Measurements from ENCODE around the gene STEAP3. TPM values are rescaled to one million over a fixed set of nuclear protein-coding genes. Genes with fewer than 3 reads are reported as not detected.

The STEAP3 gene
- total RNA-seq, 1 experiment from 2014 or later, result 15.4 TPM

- H2AK5ac ChIP-seq (ENCODE audit: insufficient read length, low read length), result no peak overlapping the region
- H3K4me1 ChIP-seq (ENCODE audit: insufficient read depth, low read length), result no peaks in the 10 kb centered on the region; the same call in 1 of the 2 replicates
- no peaks in the 10 kb centered on the region for H3K9me3 ChIP-seq (ENCODE audit: control insufficient read depth, low read depth, low read length)
- TF ChIP-seq, protein P1, sequence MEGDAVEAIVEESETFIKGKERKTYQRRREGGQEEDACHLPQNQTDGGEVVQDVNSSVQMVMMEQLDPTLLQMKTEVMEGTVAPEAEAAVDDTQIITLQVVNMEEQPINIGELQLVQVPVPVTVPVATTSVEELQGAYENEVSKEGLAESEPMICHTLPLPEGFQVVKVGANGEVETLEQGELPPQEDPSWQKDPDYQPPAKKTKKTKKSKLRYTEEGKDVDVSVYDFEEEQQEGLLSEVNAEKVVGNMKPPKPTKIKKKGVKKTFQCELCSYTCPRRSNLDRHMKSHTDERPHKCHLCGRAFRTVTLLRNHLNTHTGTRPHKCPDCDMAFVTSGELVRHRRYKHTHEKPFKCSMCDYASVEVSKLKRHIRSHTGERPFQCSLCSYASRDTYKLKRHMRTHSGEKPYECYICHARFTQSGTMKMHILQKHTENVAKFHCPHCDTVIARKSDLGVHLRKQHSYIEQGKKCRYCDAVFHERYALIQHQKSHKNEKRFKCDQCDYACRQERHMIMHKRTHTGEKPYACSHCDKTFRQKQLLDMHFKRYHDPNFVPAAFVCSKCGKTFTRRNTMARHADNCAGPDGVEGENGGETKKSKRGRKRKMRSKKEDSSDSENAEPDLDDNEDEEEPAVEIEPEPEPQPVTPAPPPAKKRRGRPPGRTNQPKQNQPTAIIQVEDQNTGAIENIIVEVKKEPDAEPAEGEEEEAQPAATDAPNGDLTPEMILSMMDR (conservative IDR thresholded peaks at IDR 0.05), result no peak
- H2BK20ac ChIP-seq (ENCODE audit: low read depth, low read length, poor library complexity, severe bottlenecking), result no peak overlapping the region
- no peak overlapping the region for H3K9ac ChIP-seq (ENCODE audit: extremely low read depth, insufficient read length, low read length)
- no CpG with 5 or more reads among the region's 10 CpGs for whole genome bisulfite sequencing (ENCODE audit: extremely low coverage, insufficient read length, low lambda C conversion rate)
- peak; percentile 23 for DNase-seq
- no peak overlapping the region for H3K18ac ChIP-seq (ENCODE audit: insufficient read length, low read depth, low read length)
- H3K4ac ChIP-seq (ENCODE audit: low read depth, low read length), result no peak overlapping the region
- no peak overlapping the region for H3K14ac ChIP-seq (ENCODE audit: insufficient read depth, low read length)
- H4K5ac ChIP-seq (ENCODE audit: insufficient read length, low read depth, low read length), result no peak overlapping the region
- H3K23me2 ChIP-seq (ENCODE audit: insufficient read length, low read depth, low read length, poor library complexity, severe bottlenecking), result no peaks in the 10 kb centered on the region
- H4K20me1 ChIP-seq (ENCODE audit: control insufficient read depth, insufficient read depth, insufficient read length), result no peaks in the 10 kb centered on the region
- no peak overlapping the region; a peak in 1 of 5 replicates for H3K4me3 Mint-ChIP-seq
- no peak overlapping the region for H2BK120ac ChIP-seq (ENCODE audit: low read depth, low read length, poor library complexity, severe bottlenecking)
- H3K4me1 Mint-ChIP-seq, result peaks cover 67 to 78% of the 10 kb centered on the region in 2 experiments
- H3K4me2 ChIP-seq (ENCODE audit: insufficient read depth, insufficient read length, low read length), result no peak overlapping the region
- no peak overlapping the region for H4K8ac ChIP-seq (replicated peaks; ENCODE audit: insufficient read length, low read depth, low read length)
- H3K27me3 ChIP-seq (ENCODE audit: insufficient read depth, low read length), result no peaks in the 10 kb centered on the region
- H3K23ac ChIP-seq (ENCODE audit: insufficient read length, low read depth, low read length), result no peak overlapping the region
- H2BK12ac ChIP-seq (ENCODE audit: insufficient read length, low read depth, low read length), result no peak overlapping the region
- no peaks in the 10 kb centered on the region for H3K27me3 Mint-ChIP-seq (ENCODE audit: low read depth)
- H2BK15ac ChIP-seq (ENCODE audit: low read depth, low read length), result no peak overlapping the region
- H2AFZ ChIP-seq (ENCODE audit: low read length), result no peak overlapping the region
- no peak overlapping the region for H3K56ac ChIP-seq (ENCODE audit: insufficient read length, low read depth, low read length)
- no peak overlapping the region for H2BK5ac ChIP-seq (ENCODE audit: insufficient read length, low read length)
- H4K91ac ChIP-seq (ENCODE audit: insufficient read length, low read depth, low read length), result no peak overlapping the region
- H3K9me3 Mint-ChIP-seq, result no peaks in the 10 kb centered on the region
- H3T11ph ChIP-seq (ENCODE audit: low read length), result no peak overlapping the region
- H3K27ac ChIP-seq (ENCODE audit: insufficient read length, low read depth, low read length), result no peak overlapping the region
- peaks cover 11 to 32% (median 18%) of the 10 kb centered on the region in 3 experiments for H3K36me3 Mint-ChIP-seq (ENCODE audit: insufficient read depth in 1 of 3, low read depth in 3 of 3)
- H3K79me1 ChIP-seq (ENCODE audit: insufficient read depth, low read depth, low read length, poor library complexity, severe bottlenecking), result no peaks in the 10 kb centered on the region
- H3K79me2 ChIP-seq (ENCODE audit: insufficient read depth, low read length), result no peaks in the 10 kb centered on the region
- peak overlapping the region in 2 of 3 experiments; percentile 97; a peak in 5 of 7 replicates for H3K27ac Mint-ChIP-seq
These were observed 31.0 kb downstream of the STEAP3 start for GRCh38 chr2:119254601-119255080.
